Stimulated activated CD4-positive, alpha-beta T cell treated with anti-CD3 and anti-CD28 coated beads, Interleukin-12 subunit alpha, Interleukin-12 subunit beta, amount 100 ng/mL, for 48 hours (primary cell): ENCODE measurements around the gene ANKRD44.

Experiments
- DNase-seq, 3 donors: peaks; one replicate each; pipeline ENCODE4 v3.0.0-alpha.2; 2020; ENCODE audit warnings: low read depth in 2 of 3, low spot score in 1 of 3

ANKRD44 gene

DNA sequence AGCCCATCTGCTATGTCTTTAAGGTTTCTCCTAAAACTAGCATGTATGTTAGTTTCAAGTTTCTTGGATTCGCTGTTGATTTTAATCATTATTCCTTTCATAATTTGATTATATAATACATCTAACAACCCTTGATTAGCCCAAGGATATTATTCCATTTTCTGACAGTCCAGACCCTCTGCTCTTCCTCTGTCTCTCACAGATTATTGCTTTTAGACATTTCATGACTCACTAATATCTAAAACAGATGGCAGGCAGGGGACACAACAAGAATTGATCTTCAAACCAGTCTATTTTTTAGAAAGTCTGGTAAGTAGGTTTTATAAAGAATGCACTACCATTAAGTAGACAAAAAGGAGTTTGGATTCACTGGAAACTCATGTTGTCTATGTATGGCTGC lies 162.2 kb downstream of the ANKRD44 start:
- DNase-seq = no peak

DNA sequence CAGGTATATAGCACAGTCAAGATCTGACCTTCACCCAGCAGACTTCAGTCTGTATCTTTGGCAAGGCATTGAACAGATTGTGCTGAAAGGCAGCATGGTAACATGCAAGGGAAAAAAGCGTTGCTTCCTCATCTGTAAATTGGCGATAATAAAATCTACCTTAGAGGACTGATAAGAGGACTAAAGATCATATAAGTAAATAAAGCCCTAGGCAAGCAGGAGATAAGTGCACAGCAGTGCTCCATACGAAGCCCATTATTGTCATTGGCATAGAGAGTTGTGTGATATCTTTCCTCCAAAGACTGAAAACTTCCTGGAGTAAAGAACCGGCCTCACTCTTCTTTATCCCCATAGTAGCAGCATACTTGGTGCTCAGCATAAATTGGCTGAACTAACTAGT lies 162.6 kb downstream of the ANKRD44 start:
- no peak for DNase-seq

GRCh38 chr2:197146995-197147394 lies 163.6 kb downstream of the ANKRD44 start:
- DNase-seq = no peak

DNA sequence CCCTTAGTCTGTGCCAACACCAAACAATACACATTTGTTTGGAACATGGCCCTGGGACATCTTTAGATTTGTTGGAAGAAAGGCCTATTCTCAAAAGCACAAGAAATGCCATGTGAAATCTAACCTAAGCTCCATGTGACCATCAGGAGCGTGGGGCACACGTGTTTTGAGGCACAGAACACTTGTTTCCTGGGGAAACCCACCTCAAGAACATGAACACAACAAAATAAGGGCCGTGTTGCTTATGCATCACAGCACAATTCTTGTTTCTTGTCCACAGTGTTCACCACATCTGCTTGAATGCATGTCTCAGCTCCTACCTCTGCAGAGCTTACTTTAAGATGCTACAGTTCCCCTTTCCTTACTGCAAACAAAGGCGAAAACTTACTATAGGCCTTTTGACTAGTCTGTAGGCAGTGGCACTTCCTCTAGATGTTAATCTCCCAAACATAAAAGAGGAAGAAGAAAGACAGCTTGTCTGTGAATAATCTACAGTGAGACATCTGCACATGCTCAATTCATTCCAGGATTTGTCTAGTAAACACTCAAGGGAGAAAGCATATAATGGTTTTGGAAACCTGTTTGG lies 165.0 kb downstream of the ANKRD44 start:
- no peak for DNase-seq

DNA sequence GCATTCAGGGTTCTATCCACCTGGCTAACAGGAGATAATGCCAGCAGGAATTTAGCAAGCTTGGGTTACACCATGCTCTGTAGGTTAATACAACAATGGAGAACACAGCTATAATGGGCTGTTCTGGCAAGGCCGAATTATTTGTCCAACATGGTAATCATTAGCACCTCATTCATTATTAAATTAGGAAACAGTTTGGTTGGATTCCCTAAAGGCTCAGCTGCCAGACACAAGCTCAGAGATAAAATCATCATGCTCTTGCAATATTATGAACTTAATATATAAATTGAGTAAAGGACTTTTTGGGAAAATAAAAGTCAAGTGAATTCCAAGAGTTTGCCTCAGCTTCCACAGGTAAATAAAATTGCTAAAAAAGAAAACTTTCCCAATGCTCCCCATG lies 166.4 kb downstream of the ANKRD44 start:
- DNase-seq = no peak

- DNase-seq = no peak
Measured at GRCh38 chr2:197141702-197142473, 168.7 kb downstream of the ANKRD44 start.

- DNase-seq = no peak
Measured at GRCh38 chr2:197140045-197140444, 170.5 kb downstream of the ANKRD44 start.

DNA sequence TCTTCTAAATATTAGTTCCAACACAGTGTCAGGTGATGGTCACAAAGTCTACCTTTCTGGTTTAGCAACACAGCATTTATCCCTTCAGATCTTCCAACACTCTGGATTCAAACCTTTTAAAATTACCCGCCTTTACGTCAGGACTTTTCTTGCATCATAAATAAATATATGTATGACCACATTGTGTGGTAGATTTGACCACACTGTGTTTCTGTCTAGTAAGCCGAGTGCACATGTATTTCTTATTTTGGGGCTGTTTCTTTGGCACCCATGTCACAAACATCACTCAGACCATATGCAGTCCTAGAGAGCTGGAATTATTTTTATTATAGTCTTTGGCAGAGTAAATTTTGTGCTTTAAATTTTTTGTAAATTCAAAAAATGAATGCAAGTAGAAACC lies 172.1 kb downstream of the ANKRD44 start:
- DNase-seq = no peak

- DNase-seq = no peak
Measured at GRCh38 chr2:197137826-197138477, 172.6 kb downstream of the ANKRD44 start.

DNA sequence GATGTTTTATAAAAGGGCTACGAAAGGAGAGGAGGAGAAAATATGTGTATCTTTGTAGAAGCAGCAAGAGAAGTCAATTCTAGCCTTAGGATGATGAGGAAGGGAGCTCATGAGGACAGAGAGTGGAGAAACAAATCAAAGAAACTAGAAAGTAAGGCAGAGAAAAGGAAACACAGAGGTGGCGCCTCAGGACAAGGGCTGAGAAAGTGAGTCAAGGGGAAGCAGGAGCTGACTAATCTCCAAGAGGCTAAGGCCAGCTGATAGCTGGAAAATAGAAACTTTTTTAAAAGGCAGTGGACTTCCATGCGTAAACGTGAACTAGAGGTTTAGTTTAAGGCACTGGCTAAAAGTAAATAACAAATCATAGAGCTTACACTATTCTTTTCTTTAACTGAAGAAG lies 173.3 kb downstream of the ANKRD44 start:
- no peak for DNase-seq

- DNase-seq = no peak
Measured at GRCh38 chr2:197136452-197136851, 174.1 kb downstream of the ANKRD44 start.

DNA sequence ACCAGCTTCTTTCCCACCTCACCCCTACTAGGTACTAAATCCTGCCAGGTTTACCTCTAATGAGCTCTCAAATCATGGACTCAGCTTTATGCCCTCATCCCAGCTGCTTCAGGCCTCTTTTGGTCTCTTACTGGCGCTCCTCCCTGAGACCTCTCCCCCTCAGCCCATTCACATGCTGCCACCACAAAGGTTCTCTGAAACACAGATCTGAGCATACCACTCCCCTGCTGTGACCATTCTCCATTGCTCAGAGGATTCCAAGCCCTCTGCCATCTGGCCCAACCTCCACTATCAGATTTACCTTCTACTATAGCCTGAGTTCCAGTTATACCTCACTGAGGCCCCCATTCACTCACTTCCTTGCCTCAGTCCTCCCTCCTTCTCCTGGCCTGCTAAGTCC lies 174.8 kb downstream of the ANKRD44 start:
- DNase-seq = no peak

DNA sequence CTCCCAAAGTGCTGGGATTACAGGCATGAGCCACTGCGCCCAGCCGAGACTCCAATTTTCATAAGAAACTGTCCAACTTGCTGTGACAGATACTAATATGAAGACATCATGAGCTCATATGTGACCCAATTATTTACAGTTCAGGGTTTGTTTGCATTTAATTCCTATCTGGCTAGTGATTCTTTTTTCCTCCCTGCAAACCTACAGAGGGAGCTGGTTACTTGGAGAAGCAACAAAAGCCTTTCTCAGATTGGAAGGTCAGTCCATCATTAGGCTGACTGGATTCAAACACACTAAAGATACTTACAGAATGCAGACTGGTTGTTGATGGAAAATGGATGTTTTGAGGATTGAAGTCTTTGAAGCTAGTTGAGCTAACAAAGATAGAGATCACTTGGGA lies 176.4 kb downstream of the ANKRD44 start:
- DNase-seq = no peak

- DNase-seq = no peak
Measured at GRCh38 chr2:197131558-197131855, 179.1 kb downstream of the ANKRD44 start.

DNA sequence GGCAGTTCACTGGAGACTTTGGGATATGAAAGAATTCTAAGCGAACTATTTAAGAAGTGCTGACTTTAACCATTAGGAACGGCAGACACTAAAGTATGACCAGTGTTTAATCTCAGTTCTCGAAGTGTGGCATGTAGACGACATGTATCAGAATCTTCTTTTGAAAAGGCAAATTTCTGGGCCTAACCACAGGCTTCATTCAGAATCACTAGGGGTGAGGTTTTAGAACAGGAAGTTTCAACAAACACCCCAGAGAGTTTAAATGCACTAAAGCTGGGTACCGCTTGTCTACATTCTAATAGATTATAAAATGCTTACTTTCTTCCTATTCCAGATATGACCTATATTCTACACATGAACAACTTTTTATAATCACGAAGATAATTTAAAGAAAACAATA lies 180.3 kb downstream of the ANKRD44 start:
- no peak for DNase-seq

DNA sequence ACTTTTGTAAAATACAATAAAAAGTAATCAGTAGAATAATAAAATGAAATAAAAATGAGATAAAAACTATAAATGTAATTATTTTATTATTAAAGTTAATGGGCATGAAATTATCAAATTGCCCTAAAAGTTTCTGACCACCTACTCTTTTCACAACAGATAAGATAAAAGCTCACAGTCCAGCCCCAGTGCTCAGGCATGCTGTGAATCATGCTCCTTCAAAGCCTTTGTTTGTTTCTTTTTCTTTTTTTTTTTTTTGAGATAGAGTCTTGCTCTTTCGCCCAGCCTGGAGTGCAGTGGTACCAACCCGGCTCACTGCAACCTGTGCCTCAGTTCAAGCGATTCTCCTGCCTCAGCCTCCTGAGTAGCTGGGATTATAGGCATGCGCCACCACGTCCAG lies 181.7 kb downstream of the ANKRD44 start:
- DNase-seq = no peak

GRCh38 chr2:197128126-197128525 lies 182.5 kb downstream of the ANKRD44 start:
- DNase-seq = no peak

- DNase-seq = no peak
Measured at GRCh38 chr2:197126630-197127352, 183.8 kb downstream of the ANKRD44 start.

DNA sequence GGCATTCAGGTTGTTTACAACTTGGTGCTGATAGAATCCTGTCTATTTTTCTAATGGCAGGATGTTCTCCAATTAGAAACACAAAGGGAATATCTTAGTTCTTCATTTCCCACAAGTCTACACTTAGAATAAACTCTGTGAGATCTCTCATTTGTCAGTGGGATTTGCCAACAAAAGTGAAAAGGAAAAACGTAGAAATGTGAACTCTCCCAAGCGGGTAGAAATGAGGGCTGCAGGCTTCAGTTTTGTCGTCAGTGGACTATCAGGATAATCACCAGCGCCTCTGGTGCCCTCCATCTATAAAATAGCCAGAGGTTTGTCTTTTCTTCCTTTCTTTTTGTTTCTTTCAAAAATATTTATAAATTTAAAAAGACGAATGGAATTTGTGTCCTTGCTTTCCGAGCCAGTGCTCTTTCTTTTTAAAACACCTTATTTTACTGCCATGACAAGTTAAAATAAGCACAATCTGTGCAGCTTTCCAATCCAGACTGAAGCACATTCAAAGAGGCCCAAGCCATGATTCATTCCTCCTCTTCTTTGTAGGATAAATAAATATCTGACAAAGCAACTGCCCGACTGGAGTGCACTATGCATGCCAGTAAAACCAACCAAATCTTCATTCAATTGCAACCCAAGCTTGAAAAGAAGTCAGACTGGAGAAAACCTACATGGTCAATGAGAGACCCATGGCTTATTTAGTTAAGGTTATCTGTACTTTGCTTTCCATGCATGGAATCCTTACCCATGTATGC lies 185.8 kb downstream of the ANKRD44 start:
- DNase-seq = no peak

- no peak for DNase-seq
Measured at GRCh38 chr2:197122821-197123220, 187.8 kb downstream of the ANKRD44 start.

- no peak for DNase-seq
Measured at GRCh38 chr2:197121756-197122385, 188.7 kb downstream of the ANKRD44 start.
